GM12878 (cell line): Measurements from ENCODE around the gene INVS. TPM values are rescaled to one million over a fixed set of nuclear protein-coding genes. Genes with fewer than 3 reads are reported as not detected.

Source experiments
- ATAC-seq: fragments of 200-7000 bp; cut with Tn5 transposase; 3 replicates; pipeline ENCODE4 v1.9.1; 2020; ENCODE audit warnings: mild to moderate bottlenecking, moderate library complexity
- BruUV-seq: library from RNA; stranded (reverse); fragments of 400-500 nt; replicated peaks from 2 replicates; lab custom pipeline; 2021; lab: Mats Ljungman, UMichigan
- CTCF ChIA-PET: fragments of 300-600 bp; sonication (Branson Sonifier 250); formaldehyde crosslinking; extraction: SDS; loops from one replicate; lab custom pipeline; 2021; ENCODE audit warnings: inconsistent platforms; lab: Yijun Ruan, JAX
- POLR2A ChIA-PET: fragments of 350-600 bp; formaldehyde crosslinking; extraction: SDS; loops from one replicate; lab custom pipeline; 2021; ENCODE audit warnings: inconsistent platforms; lab: Charles Lee
- RAD21 ChIA-PET: fragments of 300-600 bp; sonication (Branson Sonifier 250); formaldehyde crosslinking; loops from one replicate; lab custom pipeline; 2023; ENCODE audit warnings: antibody characterized with exemption; ENCODE audit not compliant: unreplicated experiment; lab: Charles Lee
- SMC1A ChIA-PET: fragments of 300-600 bp; sonication (Branson Sonifier 250); formaldehyde crosslinking; loops from one replicate; lab custom pipeline; 2023; ENCODE audit not compliant: unreplicated experiment, uncharacterized antibody; lab: Charles Lee
- DNase-seq: peaks from one replicate; pipeline ENCODE4 v3.0.0-alpha.2; 2011; ENCODE audit warnings: low read depth, low spot score
- FAIRE-seq: peaks from 3 replicates; lab custom pipeline; 2011; peaks lifted over from hg19 to GRCh38; lab: Jason Lieb, UNC
- H2AFZ ChIP-seq: 2 replicates; pipeline ENCODE4 v1.6.0; 2011; ENCODE audit warnings: low read depth, low read length, control low read depth; ENCODE audit not compliant: control insufficient read depth
- H3K27ac ChIP-seq: 2 replicates; pipeline ENCODE4 v1.5.1; 2011; ENCODE audit warnings: control low read depth; ENCODE audit not compliant: control insufficient read depth, insufficient read depth
- H3K27me3 ChIP-seq, 2 experiments: replicated peaks in 1 of 2; 2 replicates each; pipeline versions ENCODE4 v1.6.0 to v1.6.1; 2011; ENCODE audit warnings: low read length in 1 of 2; ENCODE audit not compliant: control insufficient read depth in 2 of 2, insufficient read depth in 2 of 2
- H3K36me3 ChIP-seq, 2 experiments: 2 replicates each; pipeline ENCODE4 v1.5.1; 2011; ENCODE audit warnings: low read length in 1 of 2; ENCODE audit not compliant: control insufficient read depth in 2 of 2, insufficient read depth in 2 of 2
- H3K4me1 ChIP-seq: 2 replicates; pipeline ENCODE4 v1.6.1; 2011; ENCODE audit warnings: mild to moderate bottlenecking, low read length, moderate library complexity, mixed read lengths; ENCODE audit not compliant: control insufficient read depth, insufficient read depth
- H3K4me2 ChIP-seq: 2 replicates; pipeline ENCODE4 v1.6.0; 2011; ENCODE audit warnings: control low read depth; ENCODE audit not compliant: control insufficient read depth, insufficient read depth
- H3K4me3 ChIP-seq: fragments of 200-600 bp; sonication (generic); 2 replicates; pipeline ENCODE4 v1.5.1; 2016
- H3K79me2 ChIP-seq: 2 replicates; pipeline ENCODE4 v1.6.0; 2011; ENCODE audit warnings: low read length; ENCODE audit not compliant: control insufficient read depth, insufficient read depth
- H3K9ac ChIP-seq: 2 replicates; pipeline ENCODE4 v1.8.0; 2011; ENCODE audit warnings: low read length, control low read depth, mixed read lengths; ENCODE audit not compliant: control insufficient read depth, insufficient read depth
- H3K9me3 ChIP-seq: replicated peaks from 3 replicates; pipeline ENCODE4 v1.5.1; 2011; ENCODE audit warnings: mild to moderate bottlenecking, low read length; ENCODE audit not compliant: control insufficient read depth, insufficient read depth
- H4K20me1 ChIP-seq: 2 replicates; pipeline ENCODE4 v1.6.0; 2011; ENCODE audit not compliant: control insufficient read depth, insufficient read depth
- CREB1 ChIP-seq: IDR thresholded peaks from 2 replicates; pipeline ENCODE4 v1.6.1; 2012; ENCODE audit warnings: low read depth, mild to moderate bottlenecking, inconsistent platforms
- DPF2 ChIP-seq: fragments of 450-650 bp; IDR thresholded peaks from 2 replicates; pipeline ENCODE4 v1.6.1; 2017; ENCODE audit warnings: mild to moderate bottlenecking
- EED ChIP-seq: sonication (generic); IDR thresholded peaks from 2 replicates; pipeline ENCODE4 v1.6.1; 2016; ENCODE audit warnings: antibody characterized with exemption, low read depth
- GATAD2B ChIP-seq: fragments of 450-650 bp; conservative IDR thresholded peaks from 2 replicates; pipeline ENCODE4 v1.6.1; 2017; ENCODE audit warnings: low read depth, mild to moderate bottlenecking, moderate library complexity
- IKZF2 ChIP-seq, 2 experiments: fragments of 450-650 bp; IDR thresholded peaks; 2 replicates each; pipeline ENCODE4 v1.6.1; 2017; ENCODE audit warnings: mild to moderate bottlenecking in 2 of 2, moderate library complexity in 2 of 2
- LARP7 ChIP-seq: fragments of 450-650 bp; IDR thresholded peaks from 2 replicates; pipeline ENCODE4 v1.6.1; 2017; ENCODE audit warnings: mild to moderate bottlenecking
- NBN ChIP-seq: fragments of 450-650 bp; IDR thresholded peaks from 2 replicates; pipeline ENCODE4 v1.6.1; 2016
- NFYB ChIP-seq: IDR thresholded peaks from 2 replicates; pipeline ENCODE4 v1.6.1; 2011; ENCODE audit warnings: low read depth, mild to moderate bottlenecking, low read length, improper control_type of control experiment, moderate library complexity; ENCODE audit not compliant: insufficient read depth
- NR2C2 ChIP-seq: IDR thresholded peaks from 2 replicates; pipeline ENCODE4 v1.6.1; 2011; ENCODE audit warnings: borderline replicate concordance, low read depth; ENCODE audit not compliant: control insufficient read depth, insufficient read length
- PAX8 ChIP-seq: fragments of 450-650 bp; IDR thresholded peaks from 2 replicates; pipeline ENCODE4 v1.6.1; 2017; ENCODE audit warnings: mild to moderate bottlenecking, moderate library complexity
- POLR2A ChIP-seq: IDR thresholded peaks from 2 replicates; pipeline ENCODE4 v1.6.1; 2011; ENCODE audit warnings: low read depth, mild to moderate bottlenecking, low read length
- POU2F2 ChIP-seq: IDR thresholded peaks from 3 replicates; pipeline ENCODE4 v1.6.1; 2011; ENCODE audit warnings: low read depth, mild to moderate bottlenecking, low read length, borderline replicate concordance
- RELA ChIP-seq: fragments of 450-650 bp; IDR thresholded peaks from 2 replicates; pipeline ENCODE4 v1.8.0; 2014; ENCODE audit warnings: borderline replicate concordance; ENCODE audit not compliant: partially characterized antibody
- SMARCA5 ChIP-seq: fragments of 450-650 bp; IDR thresholded peaks from 2 replicates; pipeline ENCODE4 v1.6.1; 2017; ENCODE audit warnings: mild to moderate bottlenecking
- SREBF1 ChIP-seq: IDR thresholded peaks from 2 replicates; pipeline ENCODE4 v1.6.1; 2012; ENCODE audit warnings: mild to moderate bottlenecking, low read length
- TBL1XR1 ChIP-seq: IDR thresholded peaks from 2 replicates; pipeline ENCODE4 v1.6.1; 2012; ENCODE audit warnings: low read depth, low read length, improper control_type of control experiment
- ZNF217 ChIP-seq: fragments of 450-650 bp; IDR thresholded peaks from 2 replicates; pipeline ENCODE4 v1.6.1; 2017; ENCODE audit warnings: antibody characterized with exemption, mild to moderate bottlenecking
- ZNF24 ChIP-seq: fragments of 450-650 bp; IDR thresholded peaks from 2 replicates; pipeline ENCODE4 v1.6.1; 2017; ENCODE audit warnings: antibody characterized with exemption, mild to moderate bottlenecking
- WGBS: methylation state at CpG from one replicate; pipeline ENCODE4 v1.1.6; 2016; ENCODE audit warnings: low lambda C conversion rate; ENCODE audit not compliant: insufficient replicate concordance, insufficient coverage; ENCODE audit errors: missing lambda C conversion rate; 5-methylcytosine and 5-hydroxymethylcytosine counted together
- in situ Hi-C: fragments of 300-500 bp; cut with MboI; formaldehyde crosslinking; loops from 9 replicates; pipeline ENCODE4 v1.14.3; 2018; ENCODE audit warnings: mixed read lengths
- intact Hi-C: fragments of 100-400 bp; cut with micrococcal nuclease; formaldehyde crosslinking; loops from one replicate; pipeline ENCODE4 v1.14.2; 2022; ENCODE audit not compliant: unreplicated experiment
- polyA plus RNA-seq, 11 experiments: library from polyadenylated mRNA; depleted of rRNA in 4 of 11; unstranded in 6 of 11; stranded (reverse) in 5 of 11; fragments of >200 nt; fragmentation: Nextera tagmentation in 4 of 11; fragmentation: Illumina TruSeq in 1 of 11; extraction: Ambion mirVana in 4 of 11; extraction: Trizol in 1 of 11; gene quantifications; 1 replicate in 1 of 11; 2 replicates in 10 of 11; pipeline versions ENCODE4 v1.2.1 to v1.2.3, GENCODE V29; 2011 to 2016; ENCODE audit warnings: inconsistent platforms in 2 of 11, missing spikeins in 2 of 11, low read depth in 1 of 11
- total RNA-seq, 4 experiments: library from RNA; depleted of rRNA in 3 of 4; stranded (reverse); fragments of >200 nt in 3 of 4; fragmentation: Illumina TruSeq in 1 of 4; extraction: Trizol in 1 of 4; gene quantifications; 2 replicates each; pipeline versions ENCODE4 v1.2.1 to v1.2.3, GENCODE V29; 2013 to 2021
- TF ChIP-seq, protein P1 (sequence below): fragments of 450-650 bp; conservative IDR thresholded peaks from 2 replicates; pipeline ENCODE4 v1.6.1; 2017; ENCODE audit warnings: mild to moderate bottlenecking, moderate library complexity

Gene INVS
- total and polyA plus RNA-seq, 10 of the 15 experiments (the other 5 are each of a cell fraction or from before 2014, with no cell fraction given), result 0.93 to 20.8 (median 13.2) TPM

DNA sequence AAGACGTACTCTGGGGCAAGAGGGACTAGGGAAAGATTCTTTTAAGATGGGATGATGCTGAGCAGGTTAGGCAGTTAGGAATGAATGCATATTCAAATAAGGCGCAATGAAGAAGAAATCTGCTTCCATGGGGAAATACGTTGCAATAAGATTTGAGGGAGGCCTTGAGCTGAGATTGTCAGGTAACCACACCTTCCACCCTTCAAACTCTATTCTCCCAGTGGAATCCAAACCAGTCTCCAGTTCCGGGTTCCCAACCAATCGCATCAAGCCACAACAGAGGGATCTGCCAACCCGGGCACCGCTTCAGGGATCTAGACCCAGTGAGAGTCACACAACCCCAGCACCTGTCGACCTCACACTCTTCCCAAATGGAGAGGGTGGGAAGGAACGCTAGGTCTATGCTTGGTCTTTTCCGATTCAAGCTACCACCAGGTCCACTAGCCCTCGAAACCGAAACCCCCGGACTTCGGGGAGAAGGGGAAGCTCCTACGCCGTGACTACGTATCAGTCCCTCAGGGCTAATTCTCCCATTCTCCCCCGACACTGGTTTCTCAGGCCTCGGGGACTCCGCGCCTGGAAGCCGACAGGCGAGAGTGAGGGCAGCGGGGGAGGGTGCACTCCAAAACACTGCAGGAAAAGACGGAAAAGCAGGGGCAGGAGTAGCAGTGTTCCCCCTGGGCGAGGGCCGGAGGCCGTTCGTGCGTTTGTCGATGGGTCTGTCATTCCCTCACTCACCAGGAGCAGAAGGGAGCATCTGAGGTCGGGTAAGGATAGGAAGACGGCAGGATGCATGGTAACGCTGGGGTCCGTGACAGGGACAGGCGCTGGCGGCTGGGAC is 777 bp upstream of the INVS start:
- Histone ChIP-seq H2AFZ (peak overlapping the region; percentile 92), H3K27ac (peak overlapping the region; percentile 92), H4K20me1 (no peaks in the 10 kb centered on the region), H3K27me3 (no peaks in the 10 kb centered on the region), H3K4me1 (no peaks in the 10 kb centered on the region; the same call in none of the 2 replicates), H3K9me3 (no peaks in the 10 kb centered on the region), H3K4me3 (peak overlapping the region; percentile 99), H3K9ac (peak overlapping the region; percentile 98), H3K36me3 (no peaks in the 10 kb centered on the region), H3K4me2 (peak overlapping the region; percentile 80), H3K79me2 (peaks cover 66% of the 10 kb centered on the region)
- DNase-seq (no peak), FAIRE-seq (no peak), ATAC-seq (peak; percentile 26)
- ChIA-PET SMC1A (interaction anchor here (0.6 to 5.0 kb wide), 5 partner anchors 13 to 817 kb away, joined by 3 to 63 read pairs (median 6); no protein-coding TSS in a partner anchor), CTCF (interaction anchor here (1.1 to 6.4 kb wide), 3 partner anchors 13 to 274 kb away, joined by 3 to 35 read pairs (median 3); no protein-coding TSS in a partner anchor), POLR2A (interaction anchor here (0.5 to 1.3 kb wide), 5 partner anchors 14 to 67 kb away, joined by 3 to 5 read pairs (median 3); no protein-coding TSS in a partner anchor), RAD21 (interaction anchor here (1.7 kb wide), 1 partner anchor 121 kb away, joined by 4 read pairs; no protein-coding TSS in a partner anchor)
- under 1% methylated on average over 37 of the region's 37 CpGs for WGBS
- BruUV-seq, result TSS peak; percentile 67
- TF ChIP-seq RELA (peak; percentile 2), POLR2A (no peak), SMARCA5 (0 out of 2 replicates have a peak, but pooled peaks have one; percentile 48), NBN (peak; percentile 40; the same call in 1 of the 2 replicates), TBL1XR1 (no peak), LARP7 (peak; percentile 74), ZNF24 (0 out of 2 replicates have a peak, but pooled peaks have one; percentile 23), GATAD2B (peak; percentile 55; the same call in 1 of the 2 replicates), POU2F2 (peak; percentile 19; the same call in 1 of the 3 replicates), NFYB (peak; percentile 64; the same call in 1 of the 2 replicates), DPF2 (peak; percentile 68; the same call in 1 of the 2 replicates), NR2C2 (no peak), EED (peak; percentile 60), ZNF217 (no peak), IKZF2 (IDR thresholded peaks at IDR 0.05) (peak; percentile 55 to 61), PAX8 (no peak), SREBF1 (no peak), CREB1 (peak; percentile 53)
- TF ChIP-seq, protein P1, sequence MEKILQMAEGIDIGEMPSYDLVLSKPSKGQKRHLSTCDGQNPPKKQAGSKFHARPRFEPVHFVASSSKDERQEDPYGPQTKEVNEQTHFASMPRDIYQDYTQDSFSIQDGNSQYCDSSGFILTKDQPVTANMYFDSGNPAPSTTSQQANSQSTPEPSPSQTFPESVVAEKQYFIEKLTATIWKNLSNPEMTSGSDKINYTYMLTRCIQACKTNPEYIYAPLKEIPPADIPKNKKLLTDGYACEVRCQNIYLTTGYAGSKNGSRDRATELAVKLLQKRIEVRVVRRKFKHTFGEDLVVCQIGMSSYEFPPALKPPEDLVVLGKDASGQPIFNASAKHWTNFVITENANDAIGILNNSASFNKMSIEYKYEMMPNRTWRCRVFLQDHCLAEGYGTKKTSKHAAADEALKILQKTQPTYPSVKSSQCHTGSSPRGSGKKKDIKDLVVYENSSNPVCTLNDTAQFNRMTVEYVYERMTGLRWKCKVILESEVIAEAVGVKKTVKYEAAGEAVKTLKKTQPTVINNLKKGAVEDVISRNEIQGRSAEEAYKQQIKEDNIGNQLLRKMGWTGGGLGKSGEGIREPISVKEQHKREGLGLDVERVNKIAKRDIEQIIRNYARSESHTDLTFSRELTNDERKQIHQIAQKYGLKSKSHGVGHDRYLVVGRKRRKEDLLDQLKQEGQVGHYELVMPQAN, result 0 out of 2 replicates have a peak, but pooled peaks have one; percentile 84
- in situ Hi-C loops (no loop called here), intact Hi-C loops (loop anchor here (5.0 to 10.0 kb wide), 4 partner anchors 41 to 913 kb away; no protein-coding TSS in a partner anchor)
